Central memory CD8-positive, alpha-beta T cell (primary cell): ENCODE measurements around the gene SEMA5A.

Experiments used
- ATAC-seq: fragments of 150-1000 bp; cut with Tn5 transposase; replicated peaks from 2 replicates; pipeline ENCODE4 v1.10.0; 2022; ENCODE audit warnings: mild to moderate bottlenecking, moderate FRiP score, moderate number of reproducible peaks; ENCODE audit not compliant: poor library complexity, severe bottlenecking; ENCODE audit errors: extremely low read depth
- DNase-seq, 2 donors: peaks; one replicate each; pipeline ENCODE4 v3.0.0; 2021; ENCODE audit warnings: low spot score in 2 of 2
- H3K27ac Mint-ChIP-seq: one replicate; pipeline ENCODE4 v1.8.0; 2022; ENCODE audit warnings: low read depth, mild to moderate bottlenecking, moderate library complexity, mixed read lengths
- H3K27me3 Mint-ChIP-seq: one replicate; pipeline ENCODE4 v1.8.0; 2022; ENCODE audit warnings: mixed read lengths
- H3K36me3 Mint-ChIP-seq: one replicate; pipeline ENCODE4 v1.8.0; 2022; ENCODE audit warnings: mild to moderate bottlenecking, moderate library complexity, mixed read lengths; ENCODE audit not compliant: insufficient read depth
- H3K4me1 Mint-ChIP-seq: one replicate; pipeline ENCODE4 v1.8.0; 2022; ENCODE audit warnings: mixed read lengths
- H3K4me3 Mint-ChIP-seq: one replicate; pipeline ENCODE4 v1.8.0; 2022; ENCODE audit warnings: mild to moderate bottlenecking, moderate library complexity, mixed read lengths
- H3K9me3 Mint-ChIP-seq: one replicate; pipeline ENCODE4 v1.8.0; 2022; ENCODE audit warnings: mixed read lengths

Gene SEMA5A

DNA sequence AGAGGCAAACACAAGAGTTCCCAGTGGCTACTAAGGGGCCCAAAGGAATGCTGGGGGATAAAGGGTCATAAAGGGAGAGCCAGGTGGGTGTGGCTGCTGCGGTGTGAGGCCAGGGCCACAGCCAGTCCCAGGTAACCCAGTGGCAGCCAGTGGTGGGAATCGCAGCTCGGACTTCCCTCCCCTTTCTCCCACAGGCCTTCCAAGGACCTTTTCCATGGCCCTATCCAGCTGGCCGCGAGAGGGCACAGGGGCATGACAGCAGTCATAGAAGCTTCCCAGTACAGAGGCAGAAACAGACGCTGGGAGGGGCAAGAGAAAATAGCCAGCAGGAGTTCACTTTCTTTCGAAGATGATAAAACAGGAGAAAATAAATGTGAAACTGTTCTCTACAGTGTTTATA, 257.6 kb downstream of the SEMA5A start:
- Mint-ChIP-seq H3K27ac (no peak overlapping the region), H3K4me3 (no peak overlapping the region), H3K27me3 (no peaks in the 10 kb centered on the region), H3K36me3 (peaks cover 3% of the 10 kb centered on the region), H3K4me1 (no peaks in the 10 kb centered on the region), H3K9me3 (peaks cover 11% of the 10 kb centered on the region)
- ATAC-seq = no peak
- no peak for DNase-seq

DNA sequence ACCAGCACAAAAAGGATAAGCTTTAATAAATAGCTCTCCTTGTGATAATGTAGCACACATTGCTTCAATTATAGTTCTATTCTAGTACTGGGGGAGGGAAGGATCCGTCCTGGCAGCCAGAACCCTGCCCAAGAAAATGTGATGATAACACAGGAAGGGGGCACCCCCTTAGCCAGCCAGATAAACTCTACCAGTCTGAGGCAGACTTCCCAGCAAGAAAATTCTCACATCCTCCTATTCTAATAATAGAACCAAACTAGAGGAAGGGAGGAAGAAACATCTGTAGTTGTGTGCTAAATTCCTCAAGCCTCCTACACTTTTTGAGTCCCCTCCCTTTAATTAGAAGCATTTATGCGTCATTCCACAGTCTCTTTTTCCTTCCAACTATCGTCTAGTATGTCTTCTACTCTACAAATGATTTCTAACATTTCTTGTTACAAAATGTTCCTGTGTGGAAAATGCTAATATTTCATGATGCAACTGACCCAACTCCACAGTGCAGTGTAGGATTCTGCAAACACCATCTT, 261.0 kb downstream of the SEMA5A start:
- no peaks in the 10 kb centered on the region for H3K27me3 Mint-ChIP-seq
- no peak overlapping the region for H3K4me3 Mint-ChIP-seq
- no peak overlapping the region for H3K27ac Mint-ChIP-seq
- ATAC-seq (no peak), DNase-seq (no peak)
- H3K4me1 Mint-ChIP-seq = no peaks in the 10 kb centered on the region
- H3K9me3 Mint-ChIP-seq = peaks cover 5% of the 10 kb centered on the region
- H3K36me3 Mint-ChIP-seq = peaks cover 4% of the 10 kb centered on the region

DNA sequence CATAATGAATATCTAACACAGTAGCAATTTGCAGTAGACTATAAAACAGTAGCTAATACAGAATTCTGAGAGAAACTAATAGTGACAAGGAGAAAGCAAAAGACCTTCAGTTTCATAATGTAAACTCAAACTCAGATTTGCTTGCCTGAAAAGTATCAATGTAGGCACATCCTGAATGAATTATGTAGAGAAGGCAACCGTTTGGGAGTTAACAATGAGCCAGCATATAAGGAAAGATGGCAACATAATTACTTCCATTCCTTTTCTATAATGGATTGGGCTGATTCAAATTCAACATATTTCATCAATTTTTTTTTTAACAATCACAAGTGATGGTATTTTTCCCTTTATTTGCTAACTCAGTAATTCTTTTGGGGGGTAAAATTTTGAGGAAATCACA, 261.6 kb downstream of the SEMA5A start:
- Mint-ChIP-seq H3K4me1 (no peaks in the 10 kb centered on the region), H3K27ac (no peak overlapping the region), H3K36me3 (peaks cover 4% of the 10 kb centered on the region), H3K27me3 (no peaks in the 10 kb centered on the region), H3K4me3 (no peak overlapping the region), H3K9me3 (peaks cover 5% of the 10 kb centered on the region)
- no peak for DNase-seq
- no peak for ATAC-seq

DNA sequence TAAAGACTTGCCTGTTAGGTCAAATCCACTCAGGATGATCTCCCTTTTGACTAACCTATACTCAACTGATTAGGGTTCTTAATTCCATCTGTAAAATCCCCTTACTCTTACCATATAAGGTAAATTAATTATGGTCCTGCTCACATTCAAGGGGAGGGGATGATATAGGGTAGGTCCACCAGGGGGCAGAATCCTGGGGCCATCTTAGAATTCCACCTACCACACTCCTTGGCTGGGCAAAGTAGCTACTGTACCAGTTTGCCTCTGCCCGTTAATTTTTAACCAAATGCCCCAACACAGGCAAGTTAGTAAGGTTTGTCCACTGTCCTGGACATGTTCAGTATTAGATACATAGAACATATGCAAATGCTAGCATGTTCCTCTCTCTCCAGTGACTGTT, 262.4 kb downstream of the SEMA5A start:
- H3K27ac Mint-ChIP-seq = no peak overlapping the region
- H3K4me3 Mint-ChIP-seq = no peak overlapping the region
- peaks cover 4% of the 10 kb centered on the region for H3K36me3 Mint-ChIP-seq
- no peak for ATAC-seq
- no peaks in the 10 kb centered on the region for H3K27me3 Mint-ChIP-seq
- H3K4me1 Mint-ChIP-seq = no peaks in the 10 kb centered on the region
- H3K9me3 Mint-ChIP-seq = peaks cover 5% of the 10 kb centered on the region
- DNase-seq = no peak

DNA sequence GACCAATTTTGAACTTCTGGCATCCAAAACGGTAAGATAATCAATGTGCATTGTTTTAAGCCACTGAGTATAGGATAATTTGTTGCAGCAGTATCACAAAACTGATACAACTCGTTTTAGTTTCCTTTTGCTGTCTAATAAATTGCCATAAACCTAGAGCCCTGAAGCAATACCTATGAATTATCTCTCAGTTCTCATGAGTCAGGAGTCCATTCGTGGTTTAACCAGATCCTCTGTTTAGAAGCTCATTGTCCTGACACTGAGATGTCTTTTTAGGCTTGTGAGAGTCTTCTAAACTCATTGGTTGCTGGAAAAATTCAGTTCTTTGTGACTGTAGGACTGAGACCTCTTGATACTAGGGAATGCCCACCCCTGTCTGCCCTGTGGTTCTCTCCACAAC, 262.9 kb downstream of the SEMA5A start:
- DNase-seq (no peak), ATAC-seq (no peak)
- peaks cover 4% of the 10 kb centered on the region for H3K36me3 Mint-ChIP-seq
- no peaks in the 10 kb centered on the region for H3K4me1 Mint-ChIP-seq
- peaks cover 5% of the 10 kb centered on the region for H3K9me3 Mint-ChIP-seq
- no peak overlapping the region for H3K4me3 Mint-ChIP-seq
- no peak overlapping the region for H3K27ac Mint-ChIP-seq
- H3K27me3 Mint-ChIP-seq = no peaks in the 10 kb centered on the region

DNA sequence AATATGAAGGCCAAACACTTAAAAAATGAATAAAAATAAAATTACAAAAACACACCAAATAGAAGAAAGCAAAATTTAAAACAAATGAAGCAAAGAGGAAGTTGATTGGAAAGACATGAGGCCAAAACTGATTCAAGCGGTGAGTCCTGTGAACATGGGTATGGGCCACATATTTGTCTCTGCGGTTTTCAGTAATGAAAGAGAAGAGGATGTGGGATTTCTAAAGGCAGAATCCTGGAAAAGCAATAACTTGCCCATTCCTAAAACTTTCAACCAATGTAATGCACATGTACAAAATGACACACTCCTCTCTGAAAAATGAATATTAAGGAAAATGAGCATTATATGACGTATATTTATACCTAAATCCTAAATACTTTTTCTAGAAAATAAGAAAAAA, 263.7 kb downstream of the SEMA5A start:
- no peak for DNase-seq
- no peaks in the 10 kb centered on the region for H3K27me3 Mint-ChIP-seq
- H3K4me3 Mint-ChIP-seq = no peak overlapping the region
- no peak overlapping the region for H3K27ac Mint-ChIP-seq
- H3K36me3 Mint-ChIP-seq = peaks cover 4% of the 10 kb centered on the region
- H3K9me3 Mint-ChIP-seq = peaks cover 8% of the 10 kb centered on the region
- H3K4me1 Mint-ChIP-seq = no peaks in the 10 kb centered on the region
- no peak for ATAC-seq

DNA sequence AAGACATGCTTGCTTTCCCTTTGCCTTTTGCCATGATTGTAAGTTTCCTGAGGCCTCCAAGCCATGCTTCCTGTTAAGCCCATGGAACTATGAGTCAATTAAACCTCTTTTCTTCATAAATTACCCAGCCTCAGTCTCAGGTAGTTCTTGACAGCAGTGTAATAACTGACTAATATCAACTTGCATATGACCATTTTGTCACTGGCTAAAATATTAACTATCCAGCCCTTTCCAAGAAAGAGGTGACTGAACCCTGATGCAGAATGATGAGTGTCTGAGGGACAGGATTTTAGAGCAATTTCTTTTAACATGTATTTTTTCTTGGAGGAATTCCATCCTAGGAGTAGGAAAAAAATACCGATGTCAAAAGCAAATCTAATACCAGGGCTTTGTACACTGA, 266.1 kb downstream of the SEMA5A start:
- Mint-ChIP-seq H3K4me1 (no peaks in the 10 kb centered on the region), H3K27me3 (no peaks in the 10 kb centered on the region), H3K4me3 (no peak overlapping the region), H3K27ac (no peak overlapping the region), H3K9me3 (peaks cover 25% of the 10 kb centered on the region), H3K36me3 (peaks cover 1% of the 10 kb centered on the region)
- ATAC-seq (no peak), DNase-seq (no peak)

DNA sequence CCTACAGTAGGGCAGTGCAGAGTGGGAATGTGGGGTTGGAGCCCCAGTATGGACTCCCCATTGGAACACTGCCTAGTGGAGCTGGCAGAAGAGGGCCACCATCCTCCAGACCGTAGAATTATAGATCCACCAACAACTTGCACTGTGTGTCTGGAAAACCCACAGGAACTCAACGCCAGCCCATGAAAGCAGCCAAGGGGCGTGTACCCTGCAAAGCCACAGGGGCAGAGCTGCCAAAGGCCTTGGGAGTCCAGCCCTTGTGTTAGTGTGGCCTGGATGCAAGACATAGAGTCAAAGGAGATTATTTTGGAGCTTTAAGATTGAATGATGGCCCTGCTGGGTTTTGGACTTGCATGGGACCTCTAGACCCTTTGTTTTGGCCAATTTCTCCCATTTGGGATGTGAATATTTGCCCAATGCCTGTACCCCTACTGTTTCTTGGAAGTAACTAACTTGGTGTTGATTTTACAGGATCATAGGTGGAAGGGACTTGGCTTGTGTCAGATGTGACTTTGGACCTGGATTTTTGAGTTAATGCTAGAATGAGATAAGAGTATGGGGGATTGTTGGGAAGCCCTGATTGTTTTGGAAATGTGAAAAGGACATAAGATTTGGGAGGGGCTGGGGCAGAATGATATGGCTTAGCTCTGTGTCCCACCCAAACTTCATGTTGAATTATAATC, 266.8 kb downstream of the SEMA5A start:
- DNase-seq (no peak), ATAC-seq (no peak)
- Mint-ChIP-seq H3K27ac (no peak overlapping the region), H3K9me3 (peaks cover 32% of the 10 kb centered on the region), H3K4me1 (no peaks in the 10 kb centered on the region), H3K36me3 (peaks cover 1% of the 10 kb centered on the region), H3K4me3 (no peak overlapping the region), H3K27me3 (no peaks in the 10 kb centered on the region)

DNA sequence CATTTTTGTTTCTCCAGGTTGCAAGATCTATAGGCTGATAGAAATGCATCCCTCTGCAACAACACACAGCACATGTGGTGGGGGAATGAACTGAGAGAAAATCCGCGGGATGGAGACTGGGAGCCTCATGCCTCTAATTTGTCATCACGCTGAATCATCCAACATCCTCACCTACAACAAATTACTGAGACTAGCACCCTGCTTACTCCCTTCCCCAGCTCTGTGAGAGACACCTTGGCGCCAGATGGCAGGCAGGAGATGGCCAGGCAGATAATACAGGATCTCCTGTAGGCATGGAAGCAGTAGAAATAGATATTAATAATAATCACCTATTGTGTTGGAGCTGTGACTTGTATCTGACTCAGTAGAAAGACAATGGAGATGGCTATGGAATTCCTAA, 276.9 kb downstream of the SEMA5A start:
- DNase-seq = no peak
- Mint-ChIP-seq H3K4me1 (no peaks in the 10 kb centered on the region), H3K4me3 (no peak overlapping the region), H3K27ac (no peak overlapping the region), H3K36me3 (no peaks in the 10 kb centered on the region), H3K9me3 (peaks cover 22% of the 10 kb centered on the region), H3K27me3 (no peaks in the 10 kb centered on the region)
- ATAC-seq = no peak

DNA sequence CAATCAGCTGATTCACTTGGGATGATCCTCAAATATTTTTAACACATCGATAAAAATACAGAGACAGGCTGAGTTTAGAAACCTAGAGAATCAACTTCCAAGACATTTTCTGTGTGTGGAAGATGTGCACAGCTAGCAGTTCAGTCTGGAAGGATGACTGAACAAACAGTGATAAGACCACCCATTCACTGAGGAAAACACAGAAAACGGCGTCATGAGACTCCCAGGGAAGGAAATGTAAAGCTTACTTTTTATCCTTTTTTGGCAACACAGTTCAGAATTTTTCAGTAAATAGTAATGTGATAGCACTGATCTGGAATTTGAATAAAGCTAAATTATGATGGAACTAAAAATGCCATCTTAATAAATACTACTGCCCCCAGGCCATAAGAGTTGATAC, 277.6 kb downstream of the SEMA5A start:
- H3K27me3 Mint-ChIP-seq = no peaks in the 10 kb centered on the region
- H3K36me3 Mint-ChIP-seq = no peaks in the 10 kb centered on the region
- H3K4me3 Mint-ChIP-seq = no peak overlapping the region
- no peak overlapping the region for H3K27ac Mint-ChIP-seq
- H3K9me3 Mint-ChIP-seq = peaks cover 25% of the 10 kb centered on the region
- no peaks in the 10 kb centered on the region for H3K4me1 Mint-ChIP-seq
- DNase-seq (no peak), ATAC-seq (no peak)

DNA sequence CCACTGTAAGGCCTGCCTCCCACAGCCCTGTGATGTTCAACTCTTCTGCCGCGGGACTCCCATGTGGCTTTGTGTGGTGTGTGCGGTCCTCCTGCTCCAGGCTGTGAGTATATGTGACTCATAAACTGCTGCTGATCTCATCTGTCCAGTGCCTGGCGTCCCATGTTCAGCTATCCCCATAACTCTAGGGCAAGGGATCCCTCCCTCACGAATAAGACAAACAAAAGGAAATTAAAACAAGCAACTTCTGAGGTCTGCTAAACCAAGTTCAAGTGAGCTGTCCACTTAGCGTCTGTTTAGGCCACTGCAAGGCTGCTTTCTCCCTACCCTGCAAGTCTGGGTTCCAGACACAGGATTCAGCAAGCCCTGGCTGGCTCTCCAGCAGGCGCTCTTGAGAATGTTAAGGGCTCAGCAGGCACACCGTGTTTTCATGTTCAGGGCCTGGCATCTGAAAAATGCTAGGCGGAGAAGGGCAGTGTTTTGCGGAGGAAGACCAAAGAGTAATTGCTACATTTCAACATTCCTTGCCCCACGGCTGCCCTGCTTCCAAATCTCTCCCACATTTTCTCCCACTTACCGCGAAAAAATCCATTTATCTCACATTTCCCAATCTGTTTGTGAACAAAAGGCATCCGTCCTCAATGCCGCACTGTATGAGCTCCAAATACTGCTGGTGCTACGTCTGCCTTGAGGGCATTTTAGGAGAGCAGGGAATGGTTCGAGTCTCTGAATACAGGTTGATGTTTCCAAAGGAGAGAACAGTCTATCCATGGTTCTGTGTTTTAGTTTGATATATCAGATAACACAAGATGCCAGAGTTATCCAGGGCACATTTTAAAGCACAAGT, 280.2 kb downstream of the SEMA5A start:
- H3K4me3 Mint-ChIP-seq = no peak overlapping the region
- H3K4me1 Mint-ChIP-seq = no peaks in the 10 kb centered on the region
- no peaks in the 10 kb centered on the region for H3K27me3 Mint-ChIP-seq
- H3K27ac Mint-ChIP-seq = no peak overlapping the region
- no peak for DNase-seq
- ATAC-seq = no peak
- no peaks in the 10 kb centered on the region for H3K36me3 Mint-ChIP-seq
- H3K9me3 Mint-ChIP-seq = peaks cover 13% of the 10 kb centered on the region

DNA sequence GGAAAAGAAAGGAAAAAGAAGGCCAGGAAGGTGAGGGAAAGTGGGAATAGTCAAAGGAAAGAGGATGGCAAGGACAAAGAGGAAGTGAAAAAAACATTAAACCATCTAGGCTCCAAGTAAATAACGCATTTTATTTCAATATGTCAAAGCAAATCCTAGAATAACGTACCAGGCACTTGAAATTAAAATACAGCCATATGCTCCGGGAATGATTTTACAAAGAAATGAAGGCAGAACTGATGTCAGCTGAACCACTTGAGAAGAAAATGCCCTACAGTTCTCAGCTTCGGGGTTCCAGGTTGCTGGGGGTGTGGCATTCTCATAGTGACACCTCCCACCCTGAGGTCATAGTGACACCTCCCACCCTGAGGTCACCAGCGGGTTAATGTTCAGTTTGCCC, 281.6 kb downstream of the SEMA5A start:
- H3K4me1 Mint-ChIP-seq = no peaks in the 10 kb centered on the region
- no peak overlapping the region for H3K4me3 Mint-ChIP-seq
- no peak for DNase-seq

DNA sequence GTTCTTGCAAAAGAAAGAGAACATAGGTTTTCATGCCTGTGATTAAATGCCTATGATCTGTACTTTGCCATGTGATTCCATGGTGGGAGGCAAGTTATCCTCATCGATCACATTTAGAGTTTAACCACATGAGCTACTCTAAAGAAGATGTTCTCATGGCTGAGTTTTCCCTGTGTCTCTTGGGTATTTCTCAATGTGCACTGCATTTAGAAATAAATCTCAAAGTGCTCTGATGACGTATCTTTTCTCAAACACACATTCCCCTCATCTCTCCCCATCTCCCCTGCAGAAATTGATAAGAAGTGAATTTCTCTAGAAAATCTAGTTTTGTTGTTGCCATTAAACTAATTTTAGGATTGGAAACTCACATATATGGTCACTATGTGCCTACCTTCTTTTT, 282.2 kb downstream of the SEMA5A start:
- Mint-ChIP-seq H3K27me3 (no peaks in the 10 kb centered on the region), H3K9me3 (peaks cover 8% of the 10 kb centered on the region), H3K4me3 (no peak overlapping the region), H3K27ac (no peak overlapping the region), H3K4me1 (no peaks in the 10 kb centered on the region), H3K36me3 (no peaks in the 10 kb centered on the region)
- DNase-seq (no peak), ATAC-seq (no peak)

More for the DNA sequence above, 281.6 kb downstream of the SEMA5A start:
- Mint-ChIP-seq H3K9me3 (peaks cover 8% of the 10 kb centered on the region), H3K27me3 (no peaks in the 10 kb centered on the region), H3K27ac (no peak overlapping the region), H3K36me3 (no peaks in the 10 kb centered on the region)
- no peak for ATAC-seq
